ENCODE measurements around the gene MED22.
"Not testable (repeated sequence)": the region's sequence is repeated elsewhere in the genome, so short reads cannot be mapped to it uniquely, and the experiment has no call there.

Gene MED22

DNA sequence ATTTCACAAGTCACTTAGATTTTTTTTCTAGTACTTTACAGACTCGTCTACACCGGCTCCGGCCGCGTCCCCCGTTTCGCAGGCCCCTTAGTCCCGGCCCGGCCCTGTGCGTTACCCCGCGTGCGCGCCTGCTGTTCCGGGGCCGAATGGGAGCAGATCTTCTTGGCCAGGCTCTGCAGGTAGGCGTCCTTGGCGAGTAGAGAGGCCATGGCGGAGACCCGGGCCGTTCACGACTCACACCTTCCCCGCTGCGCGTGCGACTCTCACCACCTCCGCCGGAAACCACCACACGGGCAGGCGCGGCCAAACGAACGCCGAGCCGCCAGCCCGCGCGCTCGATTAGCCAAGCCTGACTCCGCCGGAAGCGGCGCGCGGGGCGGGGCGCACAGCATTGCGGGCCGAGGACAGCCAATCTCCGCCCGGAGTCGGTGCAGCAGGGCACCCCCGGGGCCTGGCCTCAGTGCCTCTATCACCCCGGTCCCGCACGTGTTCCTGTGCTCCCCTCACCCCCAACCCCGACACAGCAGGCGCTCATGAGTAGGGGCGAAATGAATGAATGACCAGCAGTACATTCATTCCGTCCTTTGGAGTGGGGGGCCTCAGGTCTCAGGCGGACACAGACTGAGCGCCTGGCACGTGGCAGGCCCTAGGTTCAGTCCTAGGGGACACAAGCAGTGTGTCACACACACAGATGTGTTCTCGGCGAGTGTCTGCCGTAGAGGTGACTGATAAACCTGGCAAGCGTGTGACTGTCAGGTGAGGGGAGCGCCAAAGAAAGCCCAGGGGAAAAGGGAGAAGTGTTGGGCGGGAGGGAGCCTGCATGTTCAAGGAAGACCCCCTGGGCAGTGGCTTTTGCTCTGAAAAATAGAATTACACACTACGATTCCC lies 11.8 kb downstream of the MED22 start, which contains the start of gene SURF6:
SURF6 (minus strand) TSS at position 265 of the 888 bp plus-strand sequence; CDS start at position 209, 56 bp downstream.
- peak; percentile 58 for DNase-seq (ENCODE audit: low read depth, low spot score)

DNA sequence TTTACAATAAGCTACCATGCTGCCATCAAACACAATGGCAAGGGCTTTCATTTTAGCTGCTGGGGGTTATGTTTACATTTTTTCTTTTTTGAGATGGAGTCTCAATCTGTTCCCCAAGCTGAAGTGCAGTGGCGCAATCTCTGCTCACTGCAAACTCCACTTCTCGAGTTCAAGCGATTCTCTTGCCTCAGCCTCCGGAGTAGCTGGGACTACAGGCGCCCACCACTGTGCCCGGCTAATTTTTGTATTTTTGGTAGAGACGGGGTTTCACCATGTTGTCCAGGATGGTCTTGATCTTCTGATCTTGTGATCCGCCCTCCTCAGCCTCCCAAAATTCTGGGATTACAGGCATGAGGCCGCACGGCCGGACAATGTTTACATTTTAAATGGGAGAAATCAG lies 13.0 kb downstream of the MED22 start:
- not testable (repeated sequence) for DNase-seq (ENCODE audit: low read depth, low spot score)

GRCh38 chr9:133334161-133334560 lies 13.8 kb downstream of the MED22 start:
- DNase-seq (ENCODE audit: low read depth, low spot score): no peak

GRCh38 chr9:133333566-133333965 lies 14.4 kb downstream of the MED22 start:
- no peak for DNase-seq (ENCODE audit: low read depth, low spot score)

- no peak for DNase-seq (ENCODE audit: low read depth, low spot score)
These were observed 14.9 kb downstream of the MED22 start for GRCh38 chr9:133333011-133333410.

GRCh38 chr9:133332381-133332730 lies 15.6 kb downstream of the MED22 start:
- no peak for DNase-seq (ENCODE audit: low read depth, low spot score)

DNA sequence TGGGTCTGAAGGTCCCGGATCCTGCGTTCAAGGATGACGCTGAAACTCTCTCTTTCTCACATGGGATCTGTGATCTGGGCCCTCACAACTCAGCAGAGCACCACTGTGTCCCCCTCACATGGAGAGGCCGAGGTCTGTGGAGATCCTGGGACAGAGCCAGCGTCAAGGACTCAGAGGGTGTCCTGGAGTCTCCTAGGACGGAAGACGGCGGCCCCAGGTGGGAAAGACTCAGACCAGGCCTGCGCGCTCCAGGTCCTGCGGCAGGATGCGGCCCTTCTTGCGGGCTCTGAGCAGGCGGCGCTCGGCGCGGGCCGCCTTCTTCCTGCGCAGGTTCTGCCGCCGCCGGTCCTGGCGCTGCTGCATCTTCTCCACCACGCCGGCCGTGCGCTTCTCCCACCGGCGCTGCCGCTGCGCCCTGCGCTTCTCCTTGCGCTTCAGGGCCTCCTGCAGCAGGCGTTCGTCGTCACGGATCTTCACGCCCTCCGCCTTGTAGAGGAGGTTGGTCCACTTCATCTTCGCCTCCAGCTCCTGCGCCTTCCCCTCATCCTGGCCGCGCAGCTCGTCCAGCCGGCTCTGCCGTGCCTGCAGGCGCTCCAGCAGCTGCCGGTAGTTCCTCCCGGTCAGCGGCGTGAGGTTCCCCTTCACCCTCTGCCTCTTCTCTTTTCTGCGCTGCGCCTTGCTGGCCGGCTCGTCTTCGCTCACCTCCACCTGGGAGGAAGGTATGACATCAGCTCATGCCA lies 16.1 kb downstream of the MED22 start:
- DNase-seq (ENCODE audit: low read depth, low spot score): no peak

DNA sequence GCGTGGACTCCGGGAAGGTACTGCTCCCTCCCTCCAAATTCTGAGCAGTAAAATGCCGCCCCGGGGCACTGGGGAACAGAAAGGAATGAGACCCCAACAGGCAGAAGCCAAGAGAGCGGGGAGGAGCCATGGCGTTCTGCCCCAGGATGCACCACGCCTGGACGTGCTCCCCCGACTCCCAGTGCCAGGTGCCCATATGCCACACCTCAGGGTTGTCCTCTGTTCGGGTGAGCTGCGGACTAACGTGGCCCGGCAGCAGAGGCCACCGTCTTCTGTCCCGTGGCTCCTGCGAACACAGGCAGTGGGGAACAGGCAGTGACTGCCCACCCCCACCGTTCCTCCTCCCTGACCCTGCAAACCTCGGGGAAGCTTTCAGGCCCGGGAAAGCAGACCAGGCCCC lies 16.7 kb downstream of the MED22 start:
- DNase-seq (ENCODE audit: low read depth, low spot score): no peak

GRCh38 chr9:133329306-133330156 lies 18.4 kb downstream of the MED22 start:
- not testable (repeated sequence) for DNase-seq (ENCODE audit: low read depth, low spot score)

DNA sequence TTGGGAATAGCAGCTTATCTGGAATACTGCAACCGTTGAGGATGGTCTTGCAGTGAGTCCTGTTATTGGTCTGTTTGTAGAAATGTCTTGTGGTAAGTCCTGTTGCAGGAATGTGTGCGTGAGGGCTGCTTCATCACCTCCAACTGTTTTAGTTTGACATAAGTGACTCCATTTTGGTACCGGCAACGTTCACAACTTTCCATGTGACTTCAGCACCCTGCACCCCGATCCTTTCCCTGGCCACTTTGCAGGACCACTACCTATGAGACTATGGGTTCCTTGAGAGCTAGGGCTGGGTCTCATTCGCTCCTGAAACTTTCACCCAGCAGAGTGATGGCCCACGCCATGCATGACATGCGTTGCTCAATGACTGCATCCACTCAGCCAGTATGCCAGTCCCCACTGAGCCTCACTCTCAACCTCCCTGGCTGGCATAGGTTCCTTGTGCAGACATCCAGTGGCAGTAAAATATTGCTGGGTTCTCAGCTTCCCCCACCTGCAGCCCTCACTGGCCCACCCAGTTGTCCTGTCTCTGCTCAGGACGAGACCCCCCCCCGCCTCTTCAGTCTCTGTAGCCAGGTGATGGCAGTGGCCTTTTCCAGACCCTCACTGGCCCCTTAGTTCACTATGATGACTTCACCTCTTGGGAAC lies 20.0 kb downstream of the MED22 start:
- DNase-seq (ENCODE audit: low read depth, low spot score): no peak

DNA sequence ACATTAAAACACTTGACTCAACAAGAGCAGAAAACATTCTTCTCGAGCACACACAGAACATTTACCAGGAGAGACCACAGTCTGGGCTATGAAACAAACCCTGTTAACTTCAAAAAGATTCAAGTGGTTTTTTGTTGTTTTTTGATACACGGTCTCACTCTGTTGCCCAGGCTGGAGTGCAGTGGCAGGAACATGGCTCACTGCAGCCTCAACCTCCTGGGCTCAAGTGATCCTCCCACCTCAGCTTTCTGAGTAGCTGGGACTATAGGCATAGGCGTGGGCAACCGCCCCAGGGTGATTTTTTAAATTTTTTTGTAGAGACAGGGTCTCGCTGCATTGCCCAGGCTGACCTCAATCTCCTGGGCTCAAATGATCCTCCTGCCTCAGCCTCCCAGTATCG lies 20.9 kb downstream of the MED22 start:
- DNase-seq (ENCODE audit: low read depth, low spot score): not testable (repeated sequence)

DNA sequence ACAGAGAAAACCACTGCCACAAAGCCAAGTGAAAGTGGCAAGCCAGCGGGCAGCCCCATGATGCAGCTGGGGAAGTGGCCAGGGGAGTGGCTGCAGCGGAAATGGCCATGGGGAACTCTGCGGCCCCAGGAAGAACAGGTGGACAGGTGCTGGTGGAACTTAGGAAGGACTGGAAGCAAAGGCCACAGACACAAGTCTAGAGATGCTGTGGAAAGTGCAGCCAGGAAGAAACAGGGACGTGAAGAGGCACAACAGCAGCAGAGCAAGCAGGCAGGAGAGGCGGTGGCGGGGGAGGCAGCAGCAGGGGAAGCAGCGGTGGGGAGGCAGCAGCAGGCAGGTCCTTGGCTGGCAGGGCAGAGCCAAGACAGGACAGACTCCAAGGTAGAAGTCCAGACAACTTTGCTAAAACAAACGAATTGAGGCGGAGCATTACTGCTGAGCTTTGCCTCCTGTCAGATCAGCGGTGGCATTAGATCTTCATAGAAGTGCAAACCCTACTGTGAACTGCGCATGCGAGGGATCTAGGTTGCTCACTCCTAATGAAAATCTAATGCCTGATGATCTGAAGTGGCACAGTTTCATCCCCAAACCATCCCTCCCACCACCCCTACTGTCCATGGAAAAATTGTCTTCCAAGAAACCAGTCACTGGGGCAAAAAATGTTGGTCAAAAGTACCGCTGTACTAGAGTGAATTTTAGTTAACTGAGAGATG lies 23.8 kb downstream of the MED22 start:
- no peak for DNase-seq (ENCODE audit: low read depth, low spot score)

DNA sequence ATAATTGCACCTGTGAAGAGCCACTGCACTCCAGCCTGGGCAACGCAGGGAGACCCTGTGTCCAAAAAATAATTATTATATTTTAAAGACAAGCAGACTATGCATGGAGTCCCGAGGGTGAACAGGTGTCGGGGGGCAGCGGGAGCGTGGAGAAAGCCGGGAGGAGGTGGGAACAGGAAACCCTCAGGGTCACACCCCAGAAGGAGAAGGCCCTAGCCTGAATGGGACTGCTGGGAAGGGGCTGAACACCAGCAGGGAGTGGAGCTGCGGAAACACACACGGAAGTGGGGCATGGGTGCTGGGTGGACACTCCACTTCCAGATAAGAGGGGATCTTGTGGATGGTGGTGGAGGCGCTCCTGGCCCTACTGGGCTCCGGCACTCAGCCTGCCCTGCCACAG lies 24.7 kb downstream of the MED22 start:
- DNase-seq (ENCODE audit: low read depth, low spot score): no peak

DNA sequence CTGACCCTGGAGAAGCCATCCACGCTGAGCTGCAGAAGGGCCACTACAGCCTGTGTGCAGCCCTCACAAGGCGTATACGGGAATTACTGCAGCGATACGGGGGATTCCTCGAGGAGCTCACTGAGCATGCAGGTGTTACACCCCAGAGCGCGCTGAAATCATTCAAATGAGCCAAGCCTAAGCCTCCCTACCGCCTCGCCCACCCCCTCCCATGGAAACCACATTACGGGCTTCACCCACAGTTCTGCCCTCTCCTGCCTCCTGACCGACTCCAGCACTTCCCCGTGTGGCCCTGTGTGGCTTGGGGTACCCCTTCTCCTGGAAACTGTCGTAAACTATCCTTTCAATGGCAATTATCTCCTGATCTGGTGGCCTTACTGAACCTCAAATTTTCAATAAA lies 25.2 kb downstream of the MED22 start:
- no peak for DNase-seq (ENCODE audit: low read depth, low spot score)

GRCh38 chr9:133321411-133321935 lies 26.5 kb downstream of the MED22 start:
- no peak for DNase-seq (ENCODE audit: low read depth, low spot score)

DNA sequence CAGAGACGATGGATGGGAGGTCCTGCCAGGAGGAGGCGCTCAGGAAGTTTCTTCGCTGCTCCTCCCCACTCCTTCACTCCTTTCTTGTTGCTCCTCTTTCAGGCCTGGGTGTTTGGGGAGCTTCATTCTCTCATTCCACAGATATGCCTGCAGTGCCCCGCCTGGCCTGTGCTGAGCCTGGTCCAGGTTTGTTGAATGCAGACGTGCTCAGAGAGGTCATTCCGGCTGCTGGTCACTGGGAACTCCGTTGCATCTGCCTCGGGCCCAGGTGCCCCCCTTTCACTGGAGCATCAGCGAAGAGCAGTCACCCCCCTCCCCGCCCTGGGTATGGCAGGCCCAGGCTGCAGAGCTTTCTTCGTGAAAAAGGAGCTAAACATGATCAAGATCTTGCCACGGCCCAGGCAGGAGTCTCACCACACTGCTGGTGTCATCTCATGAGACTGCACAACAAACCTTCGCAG lies 27.5 kb downstream of the MED22 start:
- DNase-seq (ENCODE audit: low read depth, low spot score): no peak

DNA sequence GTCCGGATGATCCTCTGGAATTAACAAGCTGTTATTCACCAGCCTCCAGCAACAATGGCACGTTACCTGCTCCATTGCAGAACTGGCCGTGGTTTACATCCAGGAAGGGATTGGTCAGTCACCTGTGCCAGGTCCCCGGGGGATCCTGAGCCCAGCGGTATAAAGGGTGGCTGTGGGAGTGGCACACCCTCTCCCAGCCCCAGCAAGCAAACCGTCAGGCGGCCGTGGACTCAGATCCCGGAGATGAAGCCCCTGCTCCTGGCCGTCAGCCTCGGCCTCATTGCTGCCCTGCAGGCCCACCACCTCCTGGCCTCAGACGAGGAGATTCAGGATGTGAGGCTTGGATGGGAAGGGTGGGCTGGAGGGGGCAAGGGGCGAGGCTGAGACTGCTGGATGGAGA lies 30.4 kb downstream of the MED22 start:
- DNase-seq (ENCODE audit: low read depth, low spot score): not testable (repeated sequence)

GRCh38 chr9:133315997-133316396 lies 31.9 kb downstream of the MED22 start:
- DNase-seq (ENCODE audit: low read depth, low spot score): no peak

- DNase-seq (ENCODE audit: low read depth, low spot score): no peak
These were observed 38.3 kb downstream of the MED22 start for GRCh38 chr9:133309608-133310007.

GRCh38 chr9:133307301-133307700 lies 40.6 kb downstream of the MED22 start:
- DNase-seq (ENCODE audit: low read depth, low spot score): no peak

All from brain pericyte (primary cell).